Kidney (tissue), 14 donors: ENCODE data around the gene GCK. TPM values are rescaled to one million over a fixed set of nuclear protein-coding genes. Genes with fewer than 3 reads are reported as not detected.

Experiments
- DNase-seq, 5 donors: peaks; one replicate each; pipeline ENCODE4 v3.0.0-alpha.2; 2013 to 2020
- FAIRE-seq: peaks from 2 replicates; lab custom pipeline; 2012; peaks lifted over from hg19 to GRCh38; lab: Jason Lieb, UNC
- H3K27ac ChIP-seq, 2 donors: one replicate each; pipeline ENCODE4 v1.7.0; 2013; ENCODE audit warnings: low read depth in 2 of 2, low read length in 2 of 2, inconsistent platforms in 1 of 2
- H3K27me3 ChIP-seq: one replicate; pipeline ENCODE4 v1.7.1; 2013; ENCODE audit warnings: low read length, inconsistent platforms; ENCODE audit not compliant: control insufficient read depth, insufficient read depth
- H3K36me3 ChIP-seq, 3 donors: one replicate each; pipeline versions ENCODE4 v1.7.0 to v1.7.1; 2013; ENCODE audit warnings: low read length in 3 of 3, control low read depth in 1 of 3, inconsistent platforms in 1 of 3; ENCODE audit not compliant: insufficient read depth in 3 of 3, control insufficient read depth in 2 of 3
- H3K4me1 ChIP-seq, 3 donors: one replicate each; pipeline versions ENCODE4 v1.7.0 to v1.7.1; 2013; ENCODE audit warnings: low read length in 3 of 3, inconsistent platforms in 1 of 3, low read depth in 1 of 3; ENCODE audit not compliant: control insufficient read depth in 2 of 3, insufficient read depth in 2 of 3
- H3K4me3 ChIP-seq, 3 donors: one replicate each; pipeline versions ENCODE4 v1.7.0 to v1.8.1; 2013; ENCODE audit warnings: low read length in 3 of 3, control low read depth in 1 of 3, inconsistent platforms in 1 of 3
- H3K9ac ChIP-seq, 3 donors: one replicate each; pipeline versions ENCODE4 v1.7.0 to v1.7.1; 2013; ENCODE audit warnings: low read length in 3 of 3, control low read depth in 1 of 3, inconsistent platforms in 1 of 3
- H3K9me3 ChIP-seq, 3 donors: one replicate each; pipeline versions ENCODE4 v1.7.0 to v1.7.1; 2013; ENCODE audit warnings: low read length in 3 of 3, control low read depth in 1 of 3, inconsistent platforms in 1 of 3; ENCODE audit not compliant: control insufficient read depth in 2 of 3, insufficient read depth in 1 of 3
- intact Hi-C: fragments of 100-400 bp; cut with DNase I; formaldehyde crosslinking; loops from one replicate; pipeline ENCODE4 v1.11.1; 2022
- polyA plus RNA-seq: library from polyadenylated mRNA; stranded (reverse); fragments of 350-450 nt; fragmentation: Illumina TruSeq; extraction: RNeasy Lipid Tissue Mini Kit (QIAGEN cat#74804); gene quantifications from one replicate; pipeline ENCODE4 v1.2.3, GENCODE V29; 2014; ENCODE audit warnings: low read depth, low replicate concordance; ENCODE audit not compliant: insufficient read depth
- total RNA-seq: library from RNA; stranded (reverse); fragmentation: NEBNext Ultra II Directional; extraction: Animal tissue kit (Norgen Biotek cat#: 25700); gene quantifications from one replicate; pipeline ENCODE4 v1.2.1, GENCODE V29; 2021
- TF ChIP-seq, protein P1 (sequence below): IDR thresholded peaks from 3 replicates; pipeline ENCODE4 v1.5.1; 2012; ENCODE audit warnings: mild to moderate bottlenecking, moderate library complexity, borderline replicate concordance; ENCODE audit not compliant: insufficient read depth; ENCODE audit errors: extremely low read depth
- donor health status: control.
- donor health status: control.
- donor health status: control.
- donor health status: control.
- donor health status: control.
- donor health status: DM: yes; HTN: yes; CAD: no.
- donor health status: Normal renal cell carcinoma (clear cell type).

Gene GCK
- total and polyA plus RNA-seq, 2 donors from 2014 or later: 0.25 to 1.0 TPM

- no peak for FAIRE-seq
- TF ChIP-seq, protein P1, sequence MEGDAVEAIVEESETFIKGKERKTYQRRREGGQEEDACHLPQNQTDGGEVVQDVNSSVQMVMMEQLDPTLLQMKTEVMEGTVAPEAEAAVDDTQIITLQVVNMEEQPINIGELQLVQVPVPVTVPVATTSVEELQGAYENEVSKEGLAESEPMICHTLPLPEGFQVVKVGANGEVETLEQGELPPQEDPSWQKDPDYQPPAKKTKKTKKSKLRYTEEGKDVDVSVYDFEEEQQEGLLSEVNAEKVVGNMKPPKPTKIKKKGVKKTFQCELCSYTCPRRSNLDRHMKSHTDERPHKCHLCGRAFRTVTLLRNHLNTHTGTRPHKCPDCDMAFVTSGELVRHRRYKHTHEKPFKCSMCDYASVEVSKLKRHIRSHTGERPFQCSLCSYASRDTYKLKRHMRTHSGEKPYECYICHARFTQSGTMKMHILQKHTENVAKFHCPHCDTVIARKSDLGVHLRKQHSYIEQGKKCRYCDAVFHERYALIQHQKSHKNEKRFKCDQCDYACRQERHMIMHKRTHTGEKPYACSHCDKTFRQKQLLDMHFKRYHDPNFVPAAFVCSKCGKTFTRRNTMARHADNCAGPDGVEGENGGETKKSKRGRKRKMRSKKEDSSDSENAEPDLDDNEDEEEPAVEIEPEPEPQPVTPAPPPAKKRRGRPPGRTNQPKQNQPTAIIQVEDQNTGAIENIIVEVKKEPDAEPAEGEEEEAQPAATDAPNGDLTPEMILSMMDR: no peak
- H3K27me3 ChIP-seq: no peaks in the 10 kb centered on the region
- intact Hi-C loops: no loop called here
- H3K27ac ChIP-seq: no peak overlapping the region
- no peaks in the 10 kb centered on the region for H3K36me3 ChIP-seq
- no peak overlapping the region for H3K4me3 ChIP-seq
- H3K9me3 ChIP-seq: no peaks in the 10 kb centered on the region
- DNase-seq: peak in 2 of 5 donors; percentile 10 to 38
- H3K4me1 ChIP-seq: no peaks in the 10 kb centered on the region
- H3K9ac ChIP-seq: no peak overlapping the region
Observed at GRCh38 chr7:44134943-44135628, 54.2 kb downstream of the GCK start.

- no peak for FAIRE-seq
- intact Hi-C loops: no loop called here
- DNase-seq: peak in 1 of 5 donors; percentile 8
- Histone ChIP-seq H3K4me3 (no peak overlapping the region), H3K9ac (no peak overlapping the region), H3K27ac (no peak overlapping the region), H3K36me3 (no peaks in the 10 kb centered on the region), H3K27me3 (no peaks in the 10 kb centered on the region), H3K4me1 (no peaks in the 10 kb centered on the region), H3K9me3 (no peaks in the 10 kb centered on the region)
- TF ChIP-seq, protein P1: no peak
Observed at GRCh38 chr7:44133295-44133694, 55.9 kb downstream of the GCK start.

DNA sequence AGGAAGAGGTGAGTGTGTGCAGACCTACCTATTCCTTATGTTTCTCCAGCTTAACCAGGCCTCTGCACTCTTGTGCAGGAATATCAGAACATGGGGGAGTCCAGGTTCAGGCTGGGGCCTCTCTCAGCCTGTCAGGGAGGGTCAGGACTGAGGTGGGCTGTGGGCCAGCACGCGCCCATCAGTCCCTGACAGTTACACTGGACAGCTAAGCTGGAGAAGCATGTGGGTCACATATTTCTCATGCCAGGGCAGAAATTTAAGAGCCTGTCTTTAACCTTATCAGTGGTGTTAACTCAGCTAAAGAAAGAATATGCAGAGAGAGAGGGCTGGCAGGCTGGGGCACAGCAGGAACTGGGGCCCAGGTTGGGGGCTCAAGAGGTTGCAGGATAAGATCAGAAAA, 57.2 kb downstream of the GCK start:
- intact Hi-C loops: no loop called here
- DNase-seq: peak; percentile 8 to 76 (median 59)
- Histone ChIP-seq H3K4me3 (no peak overlapping the region), H3K9me3 (no peaks in the 10 kb centered on the region), H3K36me3 (no peaks in the 10 kb centered on the region), H3K9ac (no peak overlapping the region), H3K4me1 (no peaks in the 10 kb centered on the region), H3K27me3 (no peaks in the 10 kb centered on the region), H3K27ac (no peak overlapping the region)
- FAIRE-seq: no peak
- TF ChIP-seq, protein P1: no peak
